GM21717 (cell line): ENCODE measurements around the gene TMEM141.
"Not testable (repeated sequence)": the region's sequence is repeated elsewhere in the genome, so short reads cannot be mapped to it uniquely, and the experiment has no call there.

Source experiments
- ATAC-seq: cut with Tn5 transposase; IDR thresholded peaks from one replicate; pipeline ENCODE4 v1.9.1; 2021; ENCODE audit warnings: mild to moderate bottlenecking, moderate library complexity; ENCODE audit not compliant: unreplicated experiment

The TMEM141 gene

GRCh38 chr9:136793086-136793946 lies 2.2 kb downstream of the TMEM141 start:
- ATAC-seq, result no peak

DNA sequence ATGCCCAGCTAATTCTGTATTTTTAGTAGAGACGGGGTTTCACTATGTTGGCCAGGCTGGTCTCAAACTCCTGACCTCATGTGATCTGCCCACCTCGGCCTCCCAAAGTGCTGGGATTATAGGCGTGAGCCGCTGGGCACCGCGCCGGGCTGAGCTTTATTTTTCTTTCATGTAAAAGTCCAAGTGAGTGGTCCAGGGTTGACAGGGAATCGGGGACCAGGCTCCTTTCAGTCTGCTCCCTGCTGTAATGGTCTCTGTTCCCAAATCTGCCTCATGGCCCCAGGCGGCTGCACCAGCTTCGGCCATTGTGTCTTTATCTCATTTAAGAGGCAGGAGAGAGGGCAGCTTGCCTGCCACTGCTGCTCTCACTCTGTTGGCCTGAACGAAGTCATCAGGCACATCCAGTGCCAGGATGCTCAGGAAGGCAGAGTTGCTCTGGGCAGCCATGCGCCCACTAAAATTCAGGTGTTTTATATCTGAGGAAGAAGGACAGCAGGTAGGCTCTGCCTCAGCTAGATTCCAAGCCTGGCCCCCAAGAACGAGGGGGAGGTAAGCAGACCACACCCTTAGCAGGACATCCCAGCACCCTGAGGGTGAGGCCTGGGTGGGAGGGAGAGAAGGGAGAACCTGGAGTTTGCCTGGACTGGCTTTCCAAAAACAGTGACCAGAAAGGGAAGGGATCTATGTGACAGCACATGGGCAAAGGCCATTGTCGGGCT lies 3.3 kb downstream of the TMEM141 start:
- no peak for ATAC-seq

- no peak for ATAC-seq
These were observed 3.8 kb downstream of the TMEM141 start for GRCh38 chr9:136795000-136795348.

DNA sequence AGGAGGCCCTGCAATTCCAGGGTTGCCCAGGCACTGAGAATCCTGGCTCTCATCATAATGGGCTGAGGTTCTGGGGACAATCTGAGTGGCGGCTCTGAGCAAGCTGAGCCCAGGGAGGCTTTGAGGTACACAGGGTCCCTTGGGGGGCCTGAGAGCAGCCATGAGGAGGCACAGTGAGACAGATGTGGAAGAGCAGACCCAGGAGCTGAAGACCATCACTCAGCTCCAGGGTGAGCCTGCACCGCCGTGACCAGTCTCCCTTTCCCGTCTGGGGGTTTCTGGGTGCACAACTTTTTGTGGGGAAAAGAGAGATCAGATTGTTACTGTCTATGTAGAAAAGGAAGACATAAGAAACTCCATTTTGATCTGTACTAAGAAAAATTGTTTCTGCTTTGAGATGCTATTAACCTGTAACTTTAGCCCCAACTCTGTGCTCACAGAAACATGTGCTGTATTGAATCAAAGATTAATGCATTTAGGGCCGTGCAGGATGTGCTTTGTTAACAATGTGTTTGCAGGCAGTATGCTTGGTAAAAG lies 5.2 kb downstream of the TMEM141 start, which contains the start of gene CCDC183:
Gene CCDC183, plus strand, starts transcription at position 101 of the 537 bp plus-strand sequence. Its CDS starts 60 bp downstream, at position 161.
- no peak for ATAC-seq

DNA sequence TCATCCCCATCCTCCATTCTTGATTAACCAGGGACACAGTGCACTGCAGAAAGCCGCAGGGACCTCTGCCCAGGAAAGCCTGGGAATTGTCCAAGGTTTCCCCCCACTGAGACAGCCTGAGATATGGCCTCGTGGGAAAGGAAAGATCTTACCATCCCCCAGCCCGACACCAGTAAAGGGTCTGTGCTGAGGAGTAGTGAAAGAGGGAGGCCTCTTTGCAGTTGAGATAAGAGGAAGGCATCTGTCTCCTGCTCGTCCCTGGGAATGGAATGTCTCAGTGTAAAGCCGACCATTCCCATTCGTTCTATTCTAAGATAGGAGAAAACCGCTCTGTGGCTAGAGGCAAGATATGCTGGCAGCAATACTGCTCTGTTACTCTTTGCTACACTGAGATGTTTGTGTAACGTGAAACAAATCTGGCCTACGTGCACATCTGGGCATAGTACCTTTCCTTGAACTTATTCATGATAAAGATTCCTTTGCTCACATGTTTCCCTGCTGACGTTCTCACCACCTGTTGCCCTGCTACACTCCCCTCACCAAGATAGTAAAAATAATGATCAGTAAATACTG lies 5.7 kb downstream of the TMEM141 start:
- ATAC-seq, result not testable (repeated sequence)

DNA sequence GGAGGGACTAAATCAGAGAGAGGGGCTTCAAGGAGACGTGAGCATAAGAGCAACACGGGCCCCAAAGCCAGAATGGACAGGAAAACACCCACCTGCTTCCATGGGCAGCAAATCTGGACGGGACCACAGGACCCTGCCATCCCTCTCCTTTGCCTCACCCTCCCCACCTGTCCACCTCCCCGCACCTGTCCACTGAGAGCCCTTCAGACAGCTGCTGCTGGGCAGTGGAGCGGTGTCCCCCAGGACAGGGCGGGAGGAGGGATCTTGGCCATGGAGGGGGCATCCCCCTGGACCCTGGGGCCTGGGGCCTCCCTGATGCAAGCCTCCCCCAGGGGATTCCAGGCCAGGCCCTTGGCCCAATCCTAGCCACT lies 7.5 kb downstream of the TMEM141 start:
- ATAC-seq, result no peak

DNA sequence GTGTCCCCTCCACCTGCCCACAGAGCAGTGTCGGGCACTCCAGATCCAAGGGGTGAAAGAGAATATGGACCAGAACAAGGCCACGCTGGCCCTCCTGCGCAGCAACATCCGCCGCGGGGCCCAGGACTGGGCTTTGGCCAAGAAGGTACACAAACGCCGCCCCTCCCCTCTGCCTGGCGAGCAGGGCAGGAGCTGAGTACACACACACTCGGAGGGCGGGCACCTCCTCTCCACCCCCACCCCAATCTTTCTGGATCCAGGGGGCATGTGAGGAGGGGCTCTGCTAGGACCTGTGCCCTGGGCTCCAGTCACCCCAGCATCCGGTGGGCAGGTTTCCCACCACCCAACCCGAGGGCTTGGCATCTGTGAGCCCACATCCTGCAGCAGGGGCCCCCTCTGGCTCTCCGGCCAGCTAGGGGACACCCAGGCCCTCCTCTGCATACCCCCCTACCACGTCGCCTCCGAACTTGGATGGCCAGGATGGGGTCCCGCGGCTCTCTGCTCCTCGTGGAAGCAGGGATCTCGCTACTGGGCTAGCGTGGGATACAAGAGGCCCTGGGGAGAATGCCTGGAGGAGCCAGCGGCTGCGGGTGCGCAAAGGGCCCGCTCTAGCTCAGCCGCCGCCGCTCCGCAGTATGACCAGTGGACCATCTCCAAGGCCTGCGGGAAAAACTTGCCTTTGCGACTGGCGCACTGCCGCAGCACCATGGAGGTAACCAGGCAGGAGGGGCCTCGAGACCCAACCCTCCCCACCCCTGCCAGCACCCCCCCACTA lies 8.1 kb downstream of the TMEM141 start:
- no peak for ATAC-seq

DNA sequence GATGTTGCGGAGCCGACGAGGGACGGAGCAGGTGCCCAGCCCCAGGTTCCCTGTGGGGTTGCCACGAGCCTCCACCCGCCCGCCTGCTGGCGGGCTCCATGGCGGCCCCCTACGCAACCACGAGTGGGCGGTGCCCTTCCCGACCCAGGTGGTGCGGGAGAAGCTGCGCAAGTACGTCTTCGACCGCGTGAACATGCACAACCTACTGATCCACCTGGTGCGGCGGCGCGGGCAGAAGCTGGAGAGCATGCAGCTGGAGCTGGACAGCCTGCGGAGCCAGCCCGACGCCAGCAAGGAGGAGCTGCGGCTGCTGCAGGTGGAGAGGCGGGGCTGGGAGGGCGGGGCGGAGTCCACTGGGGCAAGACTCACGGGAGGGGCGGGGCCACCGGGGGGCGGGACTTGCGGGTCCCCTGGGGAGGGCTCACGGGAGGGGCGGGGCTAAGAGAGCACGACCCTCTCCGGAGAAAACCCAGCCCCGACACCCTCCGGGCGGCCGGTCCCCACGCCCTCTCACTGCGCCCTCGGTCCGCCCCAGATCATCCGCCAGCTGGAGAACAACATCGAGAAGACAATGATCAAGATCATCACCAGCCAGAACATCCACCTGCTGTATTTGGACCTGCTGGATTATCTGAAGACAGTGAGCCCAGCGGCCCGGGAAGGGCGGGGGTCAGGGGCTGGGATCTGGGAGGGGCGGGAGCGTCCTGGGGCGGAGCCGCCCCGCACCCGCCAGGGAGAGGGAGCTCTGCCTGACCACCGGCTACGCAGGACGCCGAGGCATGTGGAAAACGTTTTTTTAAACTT lies 8.9 kb downstream of the TMEM141 start:
- ATAC-seq, result no peak

DNA sequence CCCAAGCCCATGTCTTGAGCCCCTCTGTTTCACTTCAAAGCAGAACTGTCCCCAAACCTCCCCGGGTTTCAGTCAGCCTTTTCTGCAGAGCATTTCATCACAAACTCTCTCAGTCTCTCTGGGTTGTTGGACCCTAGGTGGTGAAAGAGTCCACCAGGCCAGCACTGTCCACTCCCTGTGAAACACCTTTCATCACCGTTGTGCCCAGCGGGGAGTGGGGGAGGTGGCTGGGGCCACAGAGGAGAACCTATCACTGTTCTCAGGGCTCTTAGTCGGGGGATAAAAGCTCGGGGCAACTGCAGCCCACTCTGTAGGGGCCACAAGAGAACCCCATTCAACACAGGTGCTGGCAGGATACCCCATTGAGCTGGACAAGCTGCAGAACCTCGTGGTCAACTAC lies 11.2 kb downstream of the TMEM141 start:
- no peak for ATAC-seq

DNA sequence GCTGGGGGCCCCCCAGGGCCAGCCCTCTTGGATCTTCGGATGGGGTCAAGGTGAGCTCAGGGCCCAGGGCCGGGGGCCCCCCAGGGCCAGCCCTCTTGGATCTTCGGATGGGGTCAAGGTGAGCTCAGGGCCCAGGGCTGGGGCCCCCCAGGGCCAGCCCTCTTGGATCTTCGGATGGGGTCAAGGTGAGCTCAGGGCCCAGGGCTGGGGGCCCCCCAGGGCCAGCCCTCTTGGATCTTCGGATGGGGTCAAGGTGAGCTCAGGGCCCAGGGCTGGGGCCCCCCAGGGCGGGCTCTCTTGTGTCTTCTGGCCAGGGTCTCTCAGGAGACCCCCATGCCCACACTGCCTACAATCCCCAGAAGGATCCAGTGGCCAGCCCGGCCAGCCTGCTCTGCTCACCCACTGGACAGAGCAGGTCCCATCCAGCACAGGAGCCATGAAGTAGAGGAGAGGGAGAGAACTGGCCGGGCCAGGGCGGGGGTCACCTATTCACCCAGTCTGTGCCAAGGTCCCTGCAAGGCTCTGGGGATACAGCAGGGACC lies 11.9 kb downstream of the TMEM141 start:
- ATAC-seq, result not testable (repeated sequence)

DNA sequence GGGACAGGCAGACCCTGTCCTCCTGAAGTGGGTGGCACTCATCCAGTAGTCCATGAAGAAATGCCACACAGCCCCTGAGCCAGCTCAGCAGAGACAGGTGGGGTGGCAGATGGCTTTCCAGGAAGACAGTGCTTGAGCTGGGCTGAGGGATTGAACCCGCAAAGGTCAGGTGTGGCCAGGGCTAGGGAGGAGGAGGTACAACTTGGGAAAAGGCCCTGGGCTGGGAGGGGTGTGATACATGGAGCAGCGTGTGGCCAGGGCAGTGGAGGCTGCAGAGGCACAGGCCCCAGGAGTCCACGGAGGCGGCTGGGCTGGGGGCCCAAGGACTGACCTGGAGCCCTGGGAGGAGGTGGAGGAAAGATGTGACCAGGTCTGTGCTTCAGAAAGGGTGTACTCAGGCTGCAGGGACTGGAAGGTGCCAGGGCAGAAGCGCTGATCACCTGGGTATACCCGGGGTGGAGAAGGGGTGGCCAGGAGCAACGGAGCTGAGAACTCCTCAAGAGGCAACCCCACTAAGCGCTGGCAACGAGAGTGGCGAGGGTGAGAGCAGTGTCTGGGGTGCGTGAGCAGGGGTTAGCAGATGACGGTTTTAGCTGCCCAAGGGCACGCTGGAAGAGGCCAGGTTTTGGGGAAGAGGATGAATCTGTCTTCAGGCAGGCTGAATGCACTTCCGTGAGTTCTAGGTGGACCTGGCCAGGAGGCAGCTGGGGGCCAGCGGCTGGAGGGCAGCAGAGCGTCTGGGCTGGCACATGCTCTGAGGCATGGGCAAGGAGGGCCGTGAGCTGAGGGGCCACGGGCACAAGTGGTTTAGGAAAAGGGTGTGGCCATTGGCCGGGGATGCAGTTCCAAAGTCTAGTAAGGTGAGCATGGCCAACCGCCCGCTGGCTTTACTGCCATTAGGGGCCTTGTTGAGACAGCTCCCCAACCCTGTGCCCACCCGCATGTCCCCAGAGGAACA lies 12.7 kb downstream of the TMEM141 start:
- ATAC-seq, result no peak

DNA sequence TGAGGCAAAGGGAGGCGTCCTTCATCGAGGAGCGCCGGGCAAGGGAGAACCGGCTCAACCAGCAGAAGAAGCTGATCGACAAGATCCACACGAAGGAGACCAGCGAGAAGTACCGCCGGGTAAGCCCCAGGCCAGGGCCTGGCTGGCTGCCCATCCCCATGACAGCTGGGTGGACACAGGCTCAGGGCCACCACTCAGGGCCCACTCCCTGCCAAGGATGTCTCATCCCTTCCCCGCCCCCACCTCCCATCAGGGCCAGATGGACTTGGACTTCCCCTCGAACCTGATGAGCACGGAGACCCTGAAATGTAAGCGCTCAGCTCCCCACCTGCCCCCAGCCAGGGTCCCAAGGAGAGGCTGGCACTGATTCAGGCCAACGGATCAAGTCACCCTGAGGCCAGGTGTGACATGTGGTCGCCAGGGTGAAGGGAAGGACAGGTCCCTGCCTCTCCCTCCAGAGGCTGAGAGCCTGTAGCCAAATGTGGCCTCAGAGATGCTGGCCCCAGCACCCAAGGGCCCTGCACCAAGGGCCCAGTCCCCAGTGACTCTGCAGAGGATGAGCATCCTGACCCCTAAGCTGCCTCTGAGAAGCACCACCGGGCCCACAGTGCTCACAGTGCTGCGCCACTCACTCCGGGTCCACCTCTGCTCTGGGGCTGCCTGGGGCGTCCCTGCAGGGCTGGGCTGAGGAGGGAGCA lies 13.5 kb downstream of the TMEM141 start:
- no peak for ATAC-seq

DNA sequence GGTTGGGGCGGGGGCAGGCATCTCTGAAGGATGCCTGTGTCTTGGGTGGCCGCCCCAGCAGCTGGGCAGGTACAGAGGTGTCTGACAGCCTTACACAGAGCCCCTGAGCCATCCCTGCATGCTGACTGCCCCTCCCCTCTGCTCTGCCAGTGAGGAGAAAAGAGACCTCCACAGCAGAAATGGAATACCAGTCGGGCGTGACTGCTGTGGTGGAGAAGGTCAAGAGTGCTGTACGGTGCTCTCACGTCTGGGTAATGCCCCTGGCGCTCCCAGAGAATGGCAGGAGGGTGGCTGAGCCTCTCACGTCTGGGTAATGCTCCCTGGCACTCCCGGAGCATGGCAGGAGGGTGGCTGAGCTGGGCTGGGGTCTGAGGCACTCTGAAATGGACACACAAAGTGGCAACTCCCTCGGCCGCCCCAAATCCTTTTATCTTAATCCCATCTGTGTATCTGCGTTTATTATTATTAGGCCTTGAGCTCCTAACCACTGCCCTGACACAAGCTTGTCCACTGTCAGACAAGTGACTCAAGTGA lies 14.1 kb downstream of the TMEM141 start:
- no peak for ATAC-seq

DNA sequence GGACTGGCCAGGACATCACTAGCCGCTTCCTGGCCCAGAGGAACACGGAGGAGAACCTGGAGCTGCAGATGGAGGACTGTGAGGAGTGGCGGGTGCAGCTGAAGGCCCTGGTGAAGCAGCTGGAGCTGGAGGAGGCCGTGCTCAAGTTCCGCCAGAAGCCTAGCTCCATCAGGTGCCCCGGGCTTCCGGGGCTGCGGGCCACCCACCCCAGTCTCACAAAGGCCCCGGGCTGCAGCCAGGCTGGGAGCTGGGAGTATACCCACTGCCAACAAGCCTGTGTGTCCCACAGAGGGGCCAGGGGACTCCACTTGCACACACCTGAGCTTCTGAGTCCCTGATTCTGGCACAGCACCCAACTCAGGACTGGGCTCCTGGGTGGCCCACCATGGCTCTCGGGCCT lies 14.9 kb downstream of the TMEM141 start:
- no peak for ATAC-seq

- ATAC-seq, result no peak
These were observed 15.6 kb downstream of the TMEM141 start for GRCh38 chr9:136806631-136807201.

- peak; percentile 59 for ATAC-seq
These were observed 16.3 kb downstream of the TMEM141 start, which contains the start of gene RABL6 for GRCh38 chr9:136807281-136808074. RABL6 (plus strand) TSS chr9:136807948; CDS start chr9:136808197, 249 bp downstream.
